Small intestine (tissue), 7 donors: ENCODE measurements around the gene E2F4. TPM values are rescaled to one million over a fixed set of nuclear protein-coding genes. Genes with fewer than 3 reads are reported as not detected.

Experiments used
- DNase-seq, 2 donors: peaks; one replicate each; pipeline versions ENCODE4 v3.0.0 to v3.0.0-alpha.2; 2013
- FAIRE-seq: peaks from 2 replicates; lab custom pipeline; 2012; peaks lifted over from hg19 to GRCh38; lab: Jason Lieb, UNC
- H3K27ac ChIP-seq, 3 donors: one replicate each; pipeline ENCODE4 v1.5.1; 2013; ENCODE audit warnings: low read length in 2 of 3, mild to moderate bottlenecking in 2 of 3, control low read depth in 1 of 3, inconsistent platforms in 1 of 3, low read depth in 1 of 3, moderate library complexity in 1 of 3
- H3K27me3 ChIP-seq, 3 donors: one replicate each; pipeline ENCODE4 v1.6.1; 2013; ENCODE audit warnings: low read length in 3 of 3, inconsistent platforms in 1 of 3; ENCODE audit not compliant: control insufficient read depth in 3 of 3, insufficient read depth in 3 of 3
- H3K36me3 ChIP-seq, 3 donors: one replicate each; pipeline ENCODE4 v1.6.1; 2013; ENCODE audit warnings: low read length in 3 of 3, inconsistent platforms in 1 of 3, low read depth in 1 of 3, mild to moderate bottlenecking in 1 of 3, moderate library complexity in 1 of 3; ENCODE audit not compliant: control insufficient read depth in 3 of 3, insufficient read depth in 2 of 3
- H3K4me1 ChIP-seq, 3 donors: one replicate each; pipeline ENCODE4 v1.6.1; 2013; ENCODE audit warnings: low read length in 2 of 3, inconsistent platforms in 1 of 3, low read depth in 1 of 3, mild to moderate bottlenecking in 1 of 3, moderate library complexity in 1 of 3; ENCODE audit not compliant: control insufficient read depth in 3 of 3, insufficient read depth in 2 of 3
- H3K4me3 ChIP-seq, 3 donors: one replicate each; pipeline ENCODE4 v1.5.1; 2013; ENCODE audit warnings: low read length in 3 of 3, control low read depth in 1 of 3, inconsistent platforms in 1 of 3, low read depth in 1 of 3, mild to moderate bottlenecking in 1 of 3, moderate library complexity in 1 of 3
- H3K9me3 ChIP-seq, 2 donors: one replicate each; pipeline ENCODE4 v1.6.1; 2013; ENCODE audit warnings: low read depth in 1 of 2, low read length in 1 of 2; ENCODE audit not compliant: control insufficient read depth in 2 of 2, insufficient read depth in 1 of 2
- WGBS, 3 donors: extraction: QIAGEN DNeasy Blood & Tissue Kit; methylation state at CpG; one replicate each; pipeline ENCODE4 v1.1.7; 2013; 5-methylcytosine and 5-hydroxymethylcytosine counted together
- polyA plus RNA-seq, 4 donors: library from polyadenylated mRNA; stranded (reverse) in 3 of 4; unstranded in 1 of 4; fragments of 200-250 nt in 3 of 4; fragments of 120-200 nt in 1 of 4; gene quantifications; one replicate each; pipeline versions ENCODE4 v1.2.1 to v1.2.3, GENCODE V29; 2013
- donor health status: healthy with polysubstance abuse.
- donor health status: control.
- donor health status: control.
- donor health status: Bipolar disorder and iron deficiency.
- donor health status: healthy.

Gene E2F4
- polyA plus RNA-seq, 4 donors = 48.6 to 63.7 (median 58.3) TPM

DNA sequence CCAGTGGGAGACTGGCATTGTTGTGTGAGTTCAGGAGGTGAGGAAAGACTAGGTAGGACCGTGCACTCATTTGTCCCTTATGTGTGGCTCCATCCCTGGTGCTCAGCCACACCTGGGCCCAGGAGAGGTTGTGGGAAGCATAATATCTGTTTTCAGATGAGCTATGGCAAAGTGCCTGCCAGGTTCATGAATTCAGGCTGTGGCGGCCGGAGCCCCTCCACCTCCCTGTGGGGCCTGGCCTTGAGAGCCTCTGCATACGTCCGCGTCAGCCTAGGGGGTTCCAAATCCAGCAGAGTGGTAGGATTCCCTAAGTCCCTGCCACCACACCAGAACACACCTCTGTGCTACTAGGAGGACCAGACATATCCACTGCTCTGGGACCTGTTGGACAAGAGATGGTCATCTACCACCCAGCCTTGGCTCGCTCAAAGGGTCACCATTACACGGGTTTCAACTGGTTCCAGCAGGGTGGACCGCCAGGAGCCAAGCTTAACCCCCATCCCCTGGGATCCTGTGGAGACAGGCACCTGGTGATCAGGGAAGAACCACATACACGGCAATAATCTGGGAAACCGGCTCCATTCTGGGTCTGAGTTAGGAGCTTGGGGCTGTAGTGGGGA is 43.2 kb upstream of the E2F4 start:
- Histone ChIP-seq H3K9me3 (no peaks in the 10 kb centered on the region), H3K36me3 (peaks cover 4 to 55% (median 10%) of the 10 kb centered on the region in 3 donors), H3K27ac (no peak overlapping the region), H3K4me3 (no peak overlapping the region), H3K4me1 (peaks cover 0 to 16% (median 0%) of the 10 kb centered on the region in 3 donors), H3K27me3 (peaks cover 0 to 43% (median 0%) of the 10 kb centered on the region in 3 donors)
- no peak for DNase-seq
- WGBS, 3 donors = 89 to 93% (median 91%) methylated on average over 11 of the region's 11 CpGs
- no peak for FAIRE-seq

- DNase-seq (no peak), FAIRE-seq (no peak)
- Histone ChIP-seq H3K27ac (no peak overlapping the region), H3K4me1 (peaks cover 0 to 16% (median 0%) of the 10 kb centered on the region in 3 donors), H3K4me3 (no peak overlapping the region), H3K9me3 (no peaks in the 10 kb centered on the region), H3K36me3 (peaks cover 4 to 52% (median 10%) of the 10 kb centered on the region in 3 donors), H3K27me3 (peaks cover 0 to 50% (median 0%) of the 10 kb centered on the region in 3 donors)
- 64 to 77% (median 76%) methylated on average over 60 to 77 of the region's 77 CpGs for WGBS, 3 donors
These were observed 42.5 kb upstream of the E2F4 start for GRCh38 chr16:67149276-67150046.

DNA sequence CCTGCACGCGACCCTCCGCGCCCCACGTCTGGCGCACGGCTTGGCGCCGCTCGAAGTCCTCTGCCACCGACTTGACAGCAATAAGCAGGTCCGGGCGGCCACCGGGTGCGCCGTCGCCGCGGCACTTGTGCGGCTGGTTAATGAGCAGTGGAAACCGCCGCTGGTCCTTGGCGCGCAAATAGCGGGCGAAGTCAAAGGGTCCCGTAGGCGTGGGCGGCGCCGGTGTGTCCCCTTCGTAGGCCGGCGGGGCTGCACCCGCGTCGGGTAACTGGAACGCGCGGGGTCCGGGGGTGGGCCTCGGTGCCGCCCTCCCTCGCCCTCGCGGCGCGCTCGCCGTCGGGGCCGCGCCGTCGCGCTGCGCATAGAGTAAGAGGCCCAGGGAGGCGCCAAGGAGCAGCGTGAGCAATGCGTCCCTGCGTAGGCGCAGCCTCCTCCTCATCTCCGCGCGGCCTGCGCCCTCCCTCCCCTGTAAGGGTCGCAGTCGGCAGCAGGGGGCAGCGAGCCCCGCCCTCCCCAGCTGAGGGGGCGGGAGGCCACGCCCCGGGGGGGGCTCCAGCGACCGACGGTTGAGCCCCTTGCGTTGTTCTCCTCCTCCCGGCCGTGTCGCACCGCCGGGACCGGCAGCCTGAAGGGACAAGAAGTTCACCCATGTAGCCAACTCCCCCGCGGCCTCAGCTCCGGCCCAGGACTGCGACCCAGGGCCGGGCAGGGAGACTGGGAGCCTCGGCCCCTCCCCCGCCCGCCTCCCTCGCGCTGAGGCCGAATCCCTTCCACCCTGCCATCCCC is 41.7 kb upstream of the E2F4 start:
- 5 to 8% (median 7%) methylated on average over 68 to 94 of the region's 94 CpGs for WGBS, 3 donors
- Histone ChIP-seq H3K9me3 (no peaks in the 10 kb centered on the region), H3K36me3 (peaks cover 4 to 44% (median 10%) of the 10 kb centered on the region in 3 donors), H3K27ac (peak overlapping the region; percentile 34 to 77 (median 73)), H3K27me3 (peaks cover 0 to 57% (median 0%) of the 10 kb centered on the region in 3 donors), H3K4me1 (peaks cover 0 to 19% (median 0%) of the 10 kb centered on the region in 3 donors), H3K4me3 (peak overlapping the region; percentile 43 to 50 (median 49))
- DNase-seq = peak in 1 of 2 donors; percentile 70
- no peak for FAIRE-seq

DNA sequence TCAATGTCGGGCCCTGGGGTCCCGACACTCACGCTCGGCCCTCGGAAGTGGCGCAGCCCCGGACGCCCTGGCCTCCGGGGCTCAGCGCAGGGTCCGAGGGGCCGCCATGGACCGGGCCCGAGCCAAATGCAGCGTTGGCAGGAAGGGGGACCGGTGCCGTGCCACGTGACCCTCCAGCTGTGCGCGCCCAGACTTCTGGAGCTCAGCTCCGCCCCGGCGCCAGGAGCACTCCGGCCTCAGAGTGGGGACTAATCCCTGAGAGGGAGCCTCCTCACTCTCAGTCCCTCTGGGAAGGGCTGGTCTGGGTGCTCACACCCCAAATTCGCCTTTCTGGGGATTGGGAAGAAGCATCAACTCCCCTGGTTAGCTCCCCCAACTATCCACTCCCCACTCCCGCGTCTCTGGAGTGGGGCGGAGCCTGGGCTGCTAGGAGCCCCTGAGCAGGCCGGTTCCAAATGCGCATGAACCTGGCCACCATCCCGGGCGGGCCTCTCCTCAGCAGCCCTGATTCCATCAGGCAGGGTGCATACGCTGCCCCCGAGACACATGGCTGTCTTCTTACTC is 41.0 kb upstream of the E2F4 start, which contains the start of gene B3GNT9:
TSS of gene B3GNT9 (minus strand) at position 166 of the 564 bp plus-strand sequence. CDS start 513 bp downstream, outside the sequence.
- Histone ChIP-seq H3K27me3 (peaks cover 0 to 63% (median 0%) of the 10 kb centered on the region in 3 donors), H3K9me3 (no peaks in the 10 kb centered on the region), H3K27ac (peak within 1 kb of the TSS; percentile 34 to 77 (median 73)), H3K36me3 (peaks cover 0 to 38% (median 6%) of the 10 kb centered on the region in 3 donors), H3K4me1 (peaks cover 0 to 25% (median 0%) of the 10 kb centered on the region in 3 donors), H3K4me3 (peak within 1 kb of the TSS; percentile 43 to 50 (median 49))
- FAIRE-seq (no peak), DNase-seq (peak; percentile 48 to 75)
- 1 to 5% (median 3%) methylated on average over 30 to 34 of the region's 34 CpGs for WGBS, 3 donors

DNA sequence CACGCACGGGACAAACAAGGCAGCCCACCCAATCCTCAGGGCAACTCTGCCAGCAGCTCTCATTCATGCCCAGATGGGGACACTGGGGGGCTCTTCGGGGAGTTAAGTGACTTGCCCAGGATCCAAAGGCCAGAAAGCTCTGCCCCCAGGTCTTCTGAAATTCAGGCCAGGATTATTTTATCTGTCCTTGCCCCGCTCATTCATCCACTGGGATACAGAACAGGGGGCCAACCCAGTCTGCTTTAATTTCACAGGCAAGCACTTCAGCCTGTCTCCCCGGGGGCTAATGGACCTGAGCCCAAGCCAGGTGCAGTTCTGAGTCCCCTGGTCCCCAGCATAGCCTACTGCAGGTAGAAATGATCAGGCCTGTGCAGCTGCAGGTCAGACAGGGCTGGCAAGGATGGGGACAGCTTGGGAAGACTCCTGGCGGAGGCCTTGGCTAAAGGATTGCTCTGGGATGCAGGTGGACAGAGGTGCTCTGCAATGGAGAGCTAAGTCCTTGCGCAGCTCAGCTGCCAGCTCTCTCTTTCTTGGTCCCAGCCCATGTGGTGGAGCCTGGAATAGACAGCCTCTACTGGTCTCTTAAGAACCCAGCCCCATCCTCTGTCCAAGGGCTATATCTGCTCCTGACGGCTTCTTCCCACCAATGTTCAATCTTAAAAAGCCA is 40.4 kb upstream of the E2F4 start:
- Histone ChIP-seq H3K27me3 (peaks cover 0 to 69% (median 0%) of the 10 kb centered on the region in 3 donors), H3K4me1 (peaks cover 0 to 31% (median 0%) of the 10 kb centered on the region in 3 donors), H3K9me3 (no peaks in the 10 kb centered on the region), H3K27ac (peak overlapping the region in 2 of 3 donors; percentile 73 to 77), H3K36me3 (peaks cover 0 to 31% (median 5%) of the 10 kb centered on the region in 3 donors), H3K4me3 (peak overlapping the region in 1 of 3 donors; percentile 43)
- DNase-seq (no peak), FAIRE-seq (no peak)
- WGBS, 3 donors = 39 to 58% (median 55%) methylated on average over 8 of the region's 8 CpGs

- H3K27me3 ChIP-seq = peaks cover 0 to 73% (median 0%) of the 10 kb centered on the region in 3 donors
- no peak for DNase-seq
- H3K27ac ChIP-seq = no peak overlapping the region
- 34 to 58% (median 44%) methylated on average over 53 to 61 of the region's 61 CpGs for WGBS, 3 donors
- H3K36me3 ChIP-seq = peaks cover 0 to 3% (median 0%) of the 10 kb centered on the region in 3 donors
- peak overlapping the region in 1 of 3 donors; percentile 4 for H3K4me3 ChIP-seq
- peaks cover 0 to 40% (median 3%) of the 10 kb centered on the region in 3 donors for H3K4me1 ChIP-seq
- no peaks in the 10 kb centered on the region for H3K9me3 ChIP-seq
- FAIRE-seq = no peak
These were observed 37.2 kb upstream of the E2F4 start for GRCh38 chr16:67154578-67155294.
